SK-N-SH treated with all-trans-retinoic acid at 6 μM for 48 hours (cell line): ENCODE measurements around the gene REP15.

Source experiments
- ARNTL ChIP-seq: fragments of 450-650 bp; formaldehyde crosslinking; IDR thresholded peaks from 2 replicates; pipeline ENCODE4 v1.5.0; 2020; ENCODE audit warnings: low read depth, mild to moderate bottlenecking, moderate library complexity, borderline replicate concordance
- PPARA ChIP-seq: fragments of 250-450 bp; sonication (Bioruptor Pico); IDR thresholded peaks from 2 replicates; pipeline ENCODE4 v1.5.0; 2020; ENCODE audit warnings: mild to moderate bottlenecking, borderline replicate concordance
- ZFP3 ChIP-seq: fragments of 250-450 bp; sonication (Bioruptor Pico); IDR thresholded peaks from 2 replicates; pipeline ENCODE4 v1.5.0; 2020; ENCODE audit warnings: mild to moderate bottlenecking, moderate library complexity
- TF ChIP-seq, protein P1 (sequence below): fragments of 250-450 bp; sonication (Bioruptor Pico); IDR thresholded peaks from 2 replicates; pipeline ENCODE4 v1.8.0; 2020; ENCODE audit warnings: mild to moderate bottlenecking, moderate library complexity, borderline replicate concordance

DNA sequence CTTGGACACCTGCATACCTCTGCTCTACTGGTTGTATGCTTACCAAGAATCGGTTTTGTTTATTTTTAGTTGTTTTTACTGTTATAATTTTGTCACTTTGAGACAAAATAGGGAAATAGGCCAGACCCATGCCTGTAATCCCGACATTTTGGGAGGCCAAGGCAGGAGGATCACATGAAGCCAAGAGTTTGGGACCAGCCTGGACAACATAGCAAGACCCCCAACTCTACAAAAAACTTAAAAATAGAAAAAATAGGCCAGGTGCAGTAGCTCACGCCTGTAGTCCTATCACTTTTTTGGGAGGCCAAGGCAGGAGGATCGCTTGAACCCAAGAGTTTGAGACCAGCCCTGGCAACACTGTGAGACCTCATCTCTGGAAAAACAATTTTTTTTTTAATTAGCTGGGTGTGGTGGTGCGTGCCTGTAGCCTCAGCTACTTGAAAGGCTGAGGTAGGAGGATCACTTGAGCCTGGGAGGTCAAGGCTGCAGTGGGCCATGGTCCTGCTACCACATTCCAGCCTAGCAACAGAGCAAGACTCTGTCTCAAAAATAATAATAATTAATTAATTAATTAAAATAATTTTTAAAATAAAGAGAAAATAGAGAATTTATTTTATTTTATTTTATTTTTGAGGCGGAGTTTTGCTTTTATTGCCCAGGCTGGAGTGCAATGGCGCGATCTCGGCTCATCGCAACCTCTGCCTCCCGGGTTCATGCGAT, 13.1 kb downstream of the REP15 start:
- no peak for TF ChIP-seq PPARA (CRISPR knock-in tag)
- TF ChIP-seq, protein P1, sequence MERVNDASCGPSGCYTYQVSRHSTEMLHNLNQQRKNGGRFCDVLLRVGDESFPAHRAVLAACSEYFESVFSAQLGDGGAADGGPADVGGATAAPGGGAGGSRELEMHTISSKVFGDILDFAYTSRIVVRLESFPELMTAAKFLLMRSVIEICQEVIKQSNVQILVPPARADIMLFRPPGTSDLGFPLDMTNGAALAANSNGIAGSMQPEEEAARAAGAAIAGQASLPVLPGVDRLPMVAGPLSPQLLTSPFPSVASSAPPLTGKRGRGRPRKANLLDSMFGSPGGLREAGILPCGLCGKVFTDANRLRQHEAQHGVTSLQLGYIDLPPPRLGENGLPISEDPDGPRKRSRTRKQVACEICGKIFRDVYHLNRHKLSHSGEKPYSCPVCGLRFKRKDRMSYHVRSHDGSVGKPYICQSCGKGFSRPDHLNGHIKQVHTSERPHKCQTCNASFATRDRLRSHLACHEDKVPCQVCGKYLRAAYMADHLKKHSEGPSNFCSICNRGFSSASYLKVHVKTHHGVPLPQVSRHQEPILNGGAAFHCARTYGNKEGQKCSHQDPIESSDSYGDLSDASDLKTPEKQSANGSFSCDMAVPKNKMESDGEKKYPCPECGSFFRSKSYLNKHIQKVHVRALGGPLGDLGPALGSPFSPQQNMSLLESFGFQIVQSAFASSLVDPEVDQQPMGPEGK (CRISPR knock-in tag), result no peak
- no peak for TF ChIP-seq ARNTL (CRISPR knock-in tag)
- TF ChIP-seq ZFP3, result no peak
